CD8-positive, alpha-beta memory T cell (primary cell): ENCODE results near the gene DHX16. TPM values are rescaled to one million over a fixed set of nuclear protein-coding genes. Genes with fewer than 3 reads are reported as not detected.

Experiments used
- CTCF ChIA-PET: fragments of 350-600 bp; sonication (Branson Sonifier 250); formaldehyde crosslinking; loops from one replicate; lab custom pipeline; 2021; ENCODE audit warnings: antibody characterized with exemption; lab: Charles Lee
- POLR2A ChIA-PET: fragments of 350-600 bp; sonication (Branson Sonifier 250); formaldehyde crosslinking; loops from one replicate; lab custom pipeline; 2021; ENCODE audit warnings: antibody characterized with exemption; lab: Charles Lee
- DNase-seq, 5 donors: peaks; one replicate each; pipeline versions ENCODE4 v3.0.0 to v3.0.0-alpha.2; 2020 to 2022; ENCODE audit warnings: mixed read lengths in 1 of 5
- H3K27ac ChIP-seq: one replicate; pipeline ENCODE4 v1.7.0; 2013; ENCODE audit warnings: low read depth, mild to moderate bottlenecking, low read length, moderate library complexity
- H3K27me3 ChIP-seq: 2 replicates; pipeline ENCODE4 v1.7.0; 2013; ENCODE audit warnings: low read length, mild to moderate bottlenecking; ENCODE audit not compliant: insufficient read depth, poor library complexity, severe bottlenecking
- H3K36me3 ChIP-seq: 2 replicates; pipeline ENCODE4 v1.7.0; 2013; ENCODE audit warnings: mild to moderate bottlenecking, low read length, moderate library complexity; ENCODE audit not compliant: insufficient read depth
- H3K4me1 ChIP-seq: 2 replicates; pipeline ENCODE4 v1.7.0; 2013; ENCODE audit warnings: mild to moderate bottlenecking, low read length, moderate library complexity; ENCODE audit not compliant: insufficient read depth
- H3K4me3 ChIP-seq: 2 replicates; pipeline ENCODE4 v1.7.0; 2013; ENCODE audit warnings: mild to moderate bottlenecking, low read length
- H3K9me3 ChIP-seq: 2 replicates; pipeline ENCODE4 v1.7.0; 2013; ENCODE audit warnings: mild to moderate bottlenecking, low read length
- H3K27ac Mint-ChIP-seq, 8 donors: one replicate each; pipeline ENCODE4 v1.8.0; 2020 to 2021; ENCODE audit warnings: mixed read lengths in 8 of 8, mild to moderate bottlenecking in 6 of 8, inconsistent platforms in 3 of 8, moderate library complexity in 3 of 8
- H3K27me3 Mint-ChIP-seq, 2 donors: one replicate each; pipeline ENCODE4 v1.8.0; 2020 to 2021; ENCODE audit warnings: mixed read lengths in 2 of 2, mild to moderate bottlenecking in 1 of 2, moderate library complexity in 1 of 2
- H3K36me3 Mint-ChIP-seq, 3 donors: one replicate each; pipeline ENCODE4 v1.8.0; 2020 to 2021; ENCODE audit warnings: mixed read lengths in 3 of 3, inconsistent platforms in 1 of 3, mild to moderate bottlenecking in 1 of 3
- H3K4me1 Mint-ChIP-seq, 3 donors: one replicate each; pipeline ENCODE4 v1.8.0; 2020 to 2021; ENCODE audit warnings: mixed read lengths in 3 of 3, inconsistent platforms in 1 of 3, mild to moderate bottlenecking in 1 of 3
- H3K4me3 Mint-ChIP-seq, 7 donors: one replicate each; pipeline ENCODE4 v1.8.0; 2020 to 2021; ENCODE audit warnings: mixed read lengths in 7 of 7, mild to moderate bottlenecking in 6 of 7, moderate library complexity in 4 of 7, inconsistent platforms in 2 of 7
- H3K9me3 Mint-ChIP-seq, 5 donors: one replicate each; pipeline ENCODE4 v1.8.0; 2020 to 2022; ENCODE audit warnings: mixed read lengths in 5 of 5, mild to moderate bottlenecking in 3 of 5, moderate library complexity in 2 of 5, inconsistent platforms in 1 of 5
- polyA plus RNA-seq: library from polyadenylated mRNA; unstranded; fragments of 300-500 nt; fragmentation: Illumina TruSeq; gene quantifications from one replicate; pipeline ENCODE4 v1.2.3, GENCODE V29; 2021
- total RNA-seq, 2 experiments: library from RNA; stranded (reverse); gene quantifications; one replicate each; pipeline ENCODE4 v1.2.3, GENCODE V29; 2021

The DHX16 gene
- total and polyA plus RNA-seq, 3 experiments from 2014 or later = 31.0 to 49.1 (median 47.5) TPM

DNA sequence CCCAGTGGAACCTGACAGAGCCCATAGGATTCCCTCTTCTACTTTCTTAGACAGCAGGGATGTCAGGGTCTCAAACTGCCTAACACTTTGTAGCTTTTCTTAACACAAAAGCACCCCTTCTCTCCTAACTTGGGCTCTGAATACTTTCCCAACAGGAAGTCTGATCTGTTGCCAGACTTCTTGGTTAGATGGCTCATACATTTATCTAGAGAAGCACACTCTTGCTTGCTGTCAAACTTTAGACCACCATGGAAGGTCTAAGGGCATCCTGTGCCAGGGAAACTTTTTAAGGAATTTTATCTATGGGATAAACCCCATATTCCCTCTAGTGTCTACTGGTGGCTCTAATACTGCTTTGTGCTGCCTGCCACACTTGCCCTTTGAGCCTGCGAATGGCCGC, 29.1 kb downstream of the DHX16 start:
- Histone ChIP-seq H3K27ac (no peak overlapping the region), H3K4me1 (peaks cover 33% of the 10 kb centered on the region), H3K4me3 (no peak overlapping the region), H3K27me3 (no peaks in the 10 kb centered on the region), H3K9me3 (no peaks in the 10 kb centered on the region), H3K36me3 (no peaks in the 10 kb centered on the region)
- Mint-ChIP-seq H3K4me1 (peaks cover 28 to 35% (median 35%) of the 10 kb centered on the region in 3 donors), H3K9me3 (no peaks in the 10 kb centered on the region), H3K27me3 (no peaks in the 10 kb centered on the region), H3K36me3 (peaks cover 0 to 46% (median 11%) of the 10 kb centered on the region in 3 donors), H3K27ac (peak overlapping the region in 4 of 8 donors; percentile 22 to 84 (median 42)), H3K4me3 (no peak overlapping the region)
- no peak for DNase-seq
- ChIA-PET CTCF (interaction anchor here (1.4 to 1.6 kb wide), 2 partner anchors 18 to 87 kb away, joined by 4 to 6 read pairs; no protein-coding TSS in a partner anchor), POLR2A (no interaction called here)

DNA sequence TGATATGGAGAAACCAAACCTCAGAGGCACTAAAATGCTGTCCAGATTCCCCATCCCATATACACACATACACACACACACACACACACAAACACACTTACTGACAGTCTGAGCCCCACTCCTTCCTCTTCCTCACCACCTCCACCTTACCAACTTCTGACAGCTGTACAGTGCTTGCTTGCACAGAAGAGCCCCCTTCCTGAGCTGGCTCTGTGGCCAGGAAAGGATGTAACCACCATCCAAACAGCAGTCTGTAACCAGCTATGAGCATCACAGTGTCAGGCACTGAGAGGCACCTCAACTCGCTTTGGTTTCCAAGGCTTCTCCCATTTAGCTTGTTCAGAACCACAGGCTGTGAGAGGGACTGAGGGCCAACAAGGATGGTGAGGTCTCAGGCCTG, 31.8 kb downstream of the DHX16 start:
- ChIA-PET CTCF (interaction anchor here (1.2 to 1.6 kb wide), 4 partner anchors 15 to 187 kb away, joined by 3 to 6 read pairs (median 3); no protein-coding TSS in a partner anchor), POLR2A (interaction anchor here (0.5 to 1.1 kb wide), 2 partner anchors 26 to 149 kb away, joined by 3 to 11 read pairs; no protein-coding TSS in a partner anchor)
- DNase-seq = peak in 1 of 5 donors; percentile 33
- Mint-ChIP-seq H3K4me3 (peak overlapping the region in 1 of 7 donors; percentile 16), H3K27me3 (no peaks in the 10 kb centered on the region), H3K27ac (peak overlapping the region in 4 of 8 donors; percentile 13 to 61 (median 19)), H3K4me1 (peaks cover 14 to 19% (median 18%) of the 10 kb centered on the region in 3 donors), H3K36me3 (peaks cover 0 to 43% (median 11%) of the 10 kb centered on the region in 3 donors), H3K9me3 (no peaks in the 10 kb centered on the region)
- Histone ChIP-seq H3K27ac (no peak overlapping the region), H3K27me3 (no peaks in the 10 kb centered on the region), H3K4me3 (no peak overlapping the region), H3K36me3 (no peaks in the 10 kb centered on the region), H3K4me1 (peaks cover 19% of the 10 kb centered on the region), H3K9me3 (no peaks in the 10 kb centered on the region)

DNA sequence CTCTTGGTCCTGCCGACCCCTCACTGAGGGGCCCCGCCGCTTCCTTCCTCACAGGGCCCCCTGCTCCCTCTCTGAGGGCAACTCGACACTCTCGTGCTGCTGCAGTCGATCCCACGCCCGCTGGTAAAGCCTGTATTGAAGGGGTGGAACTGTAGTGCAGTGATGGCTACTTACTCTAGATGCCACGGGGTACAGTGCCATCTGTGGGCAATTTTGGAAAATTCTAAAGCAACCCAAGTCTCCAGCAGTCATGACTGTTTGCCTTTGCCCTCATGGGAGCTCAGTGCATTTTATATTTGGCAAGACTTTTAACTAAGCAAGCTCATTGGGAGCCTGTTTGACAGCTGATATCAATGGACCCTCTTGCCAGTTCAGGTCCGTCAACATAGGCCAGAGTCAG, 32.3 kb downstream of the DHX16 start:
- ChIA-PET POLR2A (no interaction called here), CTCF (interaction anchor here (1.4 to 1.6 kb wide), 3 partner anchors 15 to 187 kb away, joined by 3 read pairs; no protein-coding TSS in a partner anchor)
- no peak for DNase-seq
- H3K27ac Mint-ChIP-seq = peak overlapping the region in 1 of 8 donors; percentile 69
- no peaks in the 10 kb centered on the region for H3K36me3 ChIP-seq
- no peaks in the 10 kb centered on the region for H3K9me3 Mint-ChIP-seq
- no peak overlapping the region for H3K4me3 ChIP-seq
- peaks cover 0 to 46% (median 16%) of the 10 kb centered on the region in 3 donors for H3K36me3 Mint-ChIP-seq
- H3K9me3 ChIP-seq = no peaks in the 10 kb centered on the region
- H3K27me3 Mint-ChIP-seq = no peaks in the 10 kb centered on the region
- H3K4me3 Mint-ChIP-seq = no peak overlapping the region
- peaks cover 16% of the 10 kb centered on the region for H3K4me1 ChIP-seq
- peaks cover 9 to 17% (median 12%) of the 10 kb centered on the region in 3 donors for H3K4me1 Mint-ChIP-seq
- no peaks in the 10 kb centered on the region for H3K27me3 ChIP-seq
- no peak overlapping the region for H3K27ac ChIP-seq

DNA sequence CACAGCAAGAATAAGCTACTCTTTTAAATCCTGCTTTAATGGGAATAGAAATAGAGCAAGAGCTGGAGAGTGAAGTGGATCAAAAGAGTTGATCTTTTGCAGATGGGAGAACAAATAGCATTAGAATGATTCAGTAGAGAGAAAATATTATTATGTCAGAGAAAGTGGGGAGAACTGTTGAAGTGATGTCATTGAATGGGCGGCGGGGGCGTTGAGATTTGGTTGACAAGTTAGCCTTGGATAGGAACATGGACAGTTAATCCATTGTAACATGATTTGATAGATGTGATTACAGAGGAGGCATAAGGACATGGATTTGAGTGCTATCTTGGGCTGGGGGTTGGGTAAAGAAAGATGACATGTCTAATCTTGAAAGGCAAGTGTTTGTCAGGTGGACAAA, 37.0 kb downstream of the DHX16 start:
- Histone ChIP-seq H3K27me3 (no peaks in the 10 kb centered on the region), H3K4me3 (no peak overlapping the region), H3K27ac (no peak overlapping the region), H3K4me1 (peaks cover 10% of the 10 kb centered on the region), H3K9me3 (no peaks in the 10 kb centered on the region), H3K36me3 (no peaks in the 10 kb centered on the region)
- H3K4me1 Mint-ChIP-seq = peaks cover 0 to 5% (median 2%) of the 10 kb centered on the region in 3 donors
- no peak overlapping the region for H3K4me3 Mint-ChIP-seq
- H3K9me3 Mint-ChIP-seq = no peaks in the 10 kb centered on the region
- no peaks in the 10 kb centered on the region for H3K27me3 Mint-ChIP-seq
- CTCF ChIA-PET = interaction anchor here (0.5 to 1.4 kb wide), 4 partner anchors 38 to 103 kb away, joined by 3 read pairs; no protein-coding TSS in a partner anchor
- peaks cover 4 to 34% (median 15%) of the 10 kb centered on the region in 3 donors for H3K36me3 Mint-ChIP-seq
- POLR2A ChIA-PET = no interaction called here
- no peak overlapping the region for H3K27ac Mint-ChIP-seq
- no peak for DNase-seq

DNA sequence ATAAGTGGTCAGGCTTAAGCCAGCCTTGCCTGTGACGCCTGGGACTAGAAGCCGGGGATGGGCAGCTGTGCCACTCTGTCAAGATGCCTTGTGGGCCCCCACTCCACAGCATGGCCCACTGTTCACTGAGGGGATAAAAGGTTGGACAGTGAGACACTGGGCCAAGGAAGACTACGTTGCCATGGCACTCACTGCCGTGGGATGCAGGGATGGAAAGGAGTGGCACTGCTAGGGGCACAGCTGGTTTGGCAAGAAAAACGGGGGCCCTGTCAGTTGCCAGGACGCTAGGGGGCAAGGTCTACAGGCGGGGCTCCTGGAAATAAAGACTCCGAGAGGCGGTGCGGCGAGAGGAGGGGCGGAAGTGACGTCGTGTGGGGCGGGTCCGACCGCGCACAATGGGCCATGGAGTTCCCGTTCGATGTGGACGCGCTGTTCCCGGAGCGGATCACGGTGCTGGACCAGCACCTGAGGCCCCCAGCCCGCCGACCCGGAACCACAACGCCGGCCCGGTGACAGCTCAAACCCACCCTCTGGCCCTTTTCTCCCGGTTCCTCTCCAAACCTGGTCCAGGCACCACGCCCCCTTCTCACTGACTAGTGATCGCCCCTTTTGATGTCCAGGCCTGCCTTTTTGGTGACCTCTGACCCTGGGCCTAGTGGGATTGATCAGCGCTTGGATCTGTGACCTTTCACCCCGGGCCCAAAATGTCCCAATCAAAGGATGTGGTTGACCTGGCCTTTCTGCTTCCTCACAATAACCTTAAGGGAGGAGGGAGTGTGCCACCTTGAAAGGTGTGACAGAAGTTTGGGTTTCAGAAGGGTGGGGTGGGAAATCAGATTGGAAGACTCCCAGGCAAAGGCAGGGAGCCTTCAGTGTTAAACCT, 46.1 kb downstream of the DHX16 start, which contains the start of gene ATAT1:
Gene ATAT1 (plus strand): TSS at position 391 of the 883 bp plus-strand sequence.
- Mint-ChIP-seq H3K9me3 (no peaks in the 10 kb centered on the region), H3K27me3 (no peaks in the 10 kb centered on the region), H3K36me3 (peaks cover 0 to 67% (median 11%) of the 10 kb centered on the region in 3 donors), H3K4me3 (peak within 1 kb of the TSS; percentile 86 to 95 (median 93)), H3K27ac (peak within 1 kb of the TSS; percentile 82 to 99 (median 98)), H3K4me1 (peaks cover 19 to 25% (median 19%) of the 10 kb centered on the region in 3 donors)
- peaks cover 31% of the 10 kb centered on the region for H3K36me3 ChIP-seq
- peak within 1 kb of the TSS; percentile 76 for H3K4me3 ChIP-seq
- H3K27ac ChIP-seq = peak within 1 kb of the TSS; percentile 89
- no peaks in the 10 kb centered on the region for H3K27me3 ChIP-seq
- CTCF ChIA-PET = interaction anchor here (0.6 to 3.1 kb wide), 13 partner anchors 8 to 145 kb away, joined by 3 to 14 read pairs (median 3); no protein-coding TSS in a partner anchor
- POLR2A ChIA-PET = interaction anchor here (0.7 to 1.9 kb wide), 4 partner anchors 9 to 71 kb away, joined by 3 to 7 read pairs (median 5); partner anchors contain the start of genes DHX16, MRPS18B and PPP1R10
- H3K4me1 ChIP-seq = peaks cover 16% of the 10 kb centered on the region
- peak; percentile 86 to 93 (median 88) for DNase-seq
- no peaks in the 10 kb centered on the region for H3K9me3 ChIP-seq

DNA sequence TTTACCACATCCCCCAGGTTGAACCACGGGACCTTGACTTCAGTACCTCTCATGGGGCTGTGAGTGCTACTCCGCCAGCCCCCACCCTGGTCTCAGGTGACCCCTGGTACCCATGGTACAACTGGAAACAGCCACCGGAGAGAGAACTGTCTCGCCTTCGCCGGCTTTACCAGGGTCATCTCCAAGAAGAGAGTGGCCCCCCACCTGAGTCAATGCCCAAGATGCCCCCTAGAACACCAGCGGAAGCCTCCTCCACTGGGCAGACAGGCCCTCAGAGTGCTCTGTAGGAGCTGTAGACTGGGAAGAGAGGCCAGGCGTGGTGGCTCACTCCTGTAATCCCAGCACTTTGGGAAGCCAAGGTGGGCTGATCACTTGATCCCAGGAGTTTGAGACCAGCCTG, 47.3 kb downstream of the DHX16 start:
- no peaks in the 10 kb centered on the region for H3K27me3 ChIP-seq
- peaks cover 41% of the 10 kb centered on the region for H3K36me3 ChIP-seq
- no peak for DNase-seq
- no peaks in the 10 kb centered on the region for H3K9me3 ChIP-seq
- ChIA-PET CTCF (interaction anchor here (0.7 to 3.1 kb wide), 11 partner anchors 9 to 143 kb away, joined by 3 to 14 read pairs (median 4); no protein-coding TSS in a partner anchor), POLR2A (interaction anchor here (1.9 kb wide), 1 partner anchor 10 kb away, joined by 7 read pairs; no protein-coding TSS in a partner anchor)
- H3K4me3 Mint-ChIP-seq = peak overlapping the region in 1 of 7 donors; percentile 86
- H3K4me3 ChIP-seq = no peak overlapping the region
- peak overlapping the region in 6 of 8 donors; percentile 51 to 98 (median 95) for H3K27ac Mint-ChIP-seq
- H3K4me1 Mint-ChIP-seq = peaks cover 19 to 25% (median 19%) of the 10 kb centered on the region in 3 donors
- H3K27me3 Mint-ChIP-seq = no peaks in the 10 kb centered on the region
- no peaks in the 10 kb centered on the region for H3K9me3 Mint-ChIP-seq
- H3K27ac ChIP-seq = peak overlapping the region; percentile 29
- H3K4me1 ChIP-seq = peaks cover 16% of the 10 kb centered on the region
- H3K36me3 Mint-ChIP-seq = peaks cover 0 to 69% (median 11%) of the 10 kb centered on the region in 3 donors

DNA sequence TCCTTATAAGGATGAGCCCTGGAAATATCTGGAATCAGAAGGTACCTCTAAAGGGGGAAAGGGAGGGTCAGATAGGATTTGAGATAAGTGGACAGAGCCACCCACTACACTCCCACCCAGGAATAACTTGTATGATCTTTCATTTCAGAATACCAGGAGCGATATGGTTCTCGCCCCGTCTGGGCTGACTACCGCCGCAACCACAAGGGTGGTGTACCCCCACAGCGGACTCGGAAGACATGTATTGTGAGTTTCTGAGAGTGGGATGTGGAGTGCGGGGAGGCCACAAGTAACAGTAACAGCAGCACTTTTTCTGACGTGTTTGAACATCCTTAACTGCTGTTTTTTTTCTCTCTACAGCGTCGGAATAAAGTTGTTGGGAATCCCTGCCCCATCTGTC, 53.2 kb downstream of the DHX16 start:
- peaks cover 18% of the 10 kb centered on the region for H3K4me1 ChIP-seq
- ChIA-PET CTCF (interaction anchor here (2.2 kb wide), 1 partner anchor 53 kb away, joined by 7 read pairs; the partner anchor contains the start of gene DHX16), POLR2A (no interaction called here)
- DNase-seq = no peak
- Mint-ChIP-seq H3K36me3 (peaks cover 19 to 75% (median 24%) of the 10 kb centered on the region in 3 donors), H3K4me3 (peak overlapping the region in 5 of 7 donors; percentile 20 to 99 (median 54)), H3K4me1 (peaks cover 15 to 22% (median 20%) of the 10 kb centered on the region in 3 donors), H3K27ac (peak overlapping the region in 3 of 8 donors; percentile 29 to 100 (median 55)), H3K9me3 (peaks cover 0 to 4% (median 2%) of the 10 kb centered on the region in 5 donors), H3K27me3 (peaks cover 0 to 20% of the 10 kb centered on the region in 2 donors)
- no peaks in the 10 kb centered on the region for H3K9me3 ChIP-seq
- H3K36me3 ChIP-seq = peaks cover 48% of the 10 kb centered on the region
- no peak overlapping the region for H3K4me3 ChIP-seq
- no peak overlapping the region for H3K27ac ChIP-seq
- H3K27me3 ChIP-seq = no peaks in the 10 kb centered on the region
